Inflammatory macrophage (primary cell): Measurements from ENCODE around the gene TJP2.

Experiments
- DNase-seq, 2 donors: peaks; one replicate each; pipeline ENCODE4 v3.0.0-alpha.2; 2020 to 2022

TJP2 gene

DNA sequence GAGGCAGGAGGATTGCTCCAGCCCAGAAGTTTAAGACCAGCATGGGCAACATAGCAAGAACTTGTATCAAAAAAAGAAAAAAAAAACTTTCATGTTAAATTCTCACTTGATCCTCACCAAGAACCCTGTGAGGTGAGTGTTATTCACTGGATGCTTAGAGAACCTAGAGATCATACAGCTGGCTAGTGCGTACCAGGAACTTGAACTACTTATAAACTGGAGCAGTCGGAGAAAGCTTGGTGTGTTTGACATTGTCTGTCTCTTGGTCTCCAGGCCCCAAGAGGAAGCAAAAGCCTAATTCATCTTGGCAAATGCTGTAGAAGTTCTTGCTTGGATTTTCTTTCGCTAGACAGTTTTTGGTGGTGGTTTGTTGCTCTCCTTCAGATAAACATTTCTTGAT is 18.1 kb downstream of the TJP2 start:
- DNase-seq = no peak

DNA sequence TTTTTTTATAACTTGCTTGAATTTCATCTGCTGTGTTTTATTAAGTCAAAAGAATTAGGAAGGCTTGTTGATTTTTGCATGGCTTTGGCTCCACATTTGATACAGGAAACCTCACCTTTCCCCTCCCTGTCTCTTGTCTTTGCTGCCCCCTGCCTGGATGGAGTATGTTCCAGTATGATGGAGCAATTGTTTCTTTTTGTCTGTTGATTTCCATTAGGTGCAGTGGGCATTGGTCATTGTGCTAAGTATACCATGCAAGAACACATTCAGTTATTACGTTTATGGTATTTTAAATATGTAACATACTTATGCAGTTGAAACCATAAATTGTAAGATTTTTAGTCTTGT is 19.6 kb downstream of the TJP2 start:
- DNase-seq = no peak

DNA sequence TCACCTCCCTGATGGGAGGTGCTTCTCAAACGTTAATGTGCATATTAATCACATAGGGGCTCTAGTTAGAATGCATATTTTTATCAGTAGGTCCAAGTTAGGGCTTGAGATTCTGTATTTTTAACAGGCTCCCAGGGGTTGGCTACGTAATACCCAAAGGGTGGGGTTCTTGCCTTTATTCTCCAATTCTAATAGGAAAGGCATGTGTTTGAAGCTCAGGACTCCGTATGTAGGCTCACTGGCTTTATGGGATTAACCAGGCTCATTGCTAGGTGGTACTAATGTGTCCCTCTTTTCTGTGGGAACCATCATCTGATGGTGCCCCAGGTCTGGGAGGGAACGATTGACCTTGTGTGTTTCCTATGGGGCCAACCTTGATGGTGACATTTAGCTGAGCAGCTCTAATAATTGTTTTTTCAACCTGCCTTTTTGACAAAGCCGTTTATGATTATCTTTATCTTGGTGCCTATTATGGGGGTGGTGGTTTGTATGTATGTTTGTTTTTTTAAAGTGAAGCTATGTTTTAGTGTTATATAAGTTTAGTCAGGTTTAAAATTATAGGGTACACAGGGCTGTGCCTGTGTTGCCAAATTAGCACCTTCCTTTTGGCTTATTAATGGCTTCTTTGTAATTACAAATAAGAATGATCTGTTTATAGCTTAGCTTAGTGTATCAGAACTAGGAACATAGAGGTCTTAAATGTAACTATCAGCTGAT is 20.8 kb downstream of the TJP2 start:
- DNase-seq = no peak

DNA sequence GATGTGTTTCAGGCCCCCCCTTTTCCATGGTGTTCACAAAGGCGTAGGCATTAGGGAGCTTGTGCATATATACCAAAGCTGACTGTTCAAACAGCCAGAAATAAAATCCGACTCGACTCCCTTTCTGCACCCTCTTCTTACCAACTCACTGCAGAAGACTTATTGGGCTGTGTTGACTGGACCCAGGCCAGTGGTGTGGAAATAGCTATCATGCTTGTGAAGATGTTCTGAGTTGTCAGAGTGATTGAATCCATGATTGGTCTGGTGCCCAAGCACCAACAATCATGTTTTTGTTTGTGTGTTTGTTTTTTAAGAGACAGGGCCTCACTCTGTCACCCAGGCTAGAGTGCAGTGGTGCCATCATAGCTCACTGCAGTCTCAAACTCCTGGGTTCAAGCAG is 21.6 kb downstream of the TJP2 start:
- no peak for DNase-seq

DNA sequence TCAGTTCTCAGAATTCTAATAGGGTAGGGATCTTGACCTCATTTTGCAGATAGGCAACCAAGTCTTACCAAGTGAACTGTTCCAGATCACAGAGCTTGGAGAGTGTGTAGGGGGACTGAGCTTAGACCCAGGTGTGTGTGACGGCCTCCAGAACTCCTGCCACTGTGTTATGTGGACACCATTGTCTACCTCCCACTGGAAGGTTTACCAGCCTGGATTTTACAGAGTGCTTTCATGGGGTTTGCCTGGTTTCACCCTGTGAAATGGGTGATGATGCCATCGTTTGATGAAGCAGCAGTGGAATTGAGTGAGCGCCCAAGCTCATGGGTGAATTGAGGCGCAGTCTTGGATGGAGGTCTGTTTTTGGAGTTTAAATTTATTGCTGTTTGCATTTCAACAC is 23.6 kb downstream of the TJP2 start:
- DNase-seq = no peak

GRCh38 chr9:69198521-69199220 is 24.6 kb downstream of the TJP2 start:
- no peak for DNase-seq

DNA sequence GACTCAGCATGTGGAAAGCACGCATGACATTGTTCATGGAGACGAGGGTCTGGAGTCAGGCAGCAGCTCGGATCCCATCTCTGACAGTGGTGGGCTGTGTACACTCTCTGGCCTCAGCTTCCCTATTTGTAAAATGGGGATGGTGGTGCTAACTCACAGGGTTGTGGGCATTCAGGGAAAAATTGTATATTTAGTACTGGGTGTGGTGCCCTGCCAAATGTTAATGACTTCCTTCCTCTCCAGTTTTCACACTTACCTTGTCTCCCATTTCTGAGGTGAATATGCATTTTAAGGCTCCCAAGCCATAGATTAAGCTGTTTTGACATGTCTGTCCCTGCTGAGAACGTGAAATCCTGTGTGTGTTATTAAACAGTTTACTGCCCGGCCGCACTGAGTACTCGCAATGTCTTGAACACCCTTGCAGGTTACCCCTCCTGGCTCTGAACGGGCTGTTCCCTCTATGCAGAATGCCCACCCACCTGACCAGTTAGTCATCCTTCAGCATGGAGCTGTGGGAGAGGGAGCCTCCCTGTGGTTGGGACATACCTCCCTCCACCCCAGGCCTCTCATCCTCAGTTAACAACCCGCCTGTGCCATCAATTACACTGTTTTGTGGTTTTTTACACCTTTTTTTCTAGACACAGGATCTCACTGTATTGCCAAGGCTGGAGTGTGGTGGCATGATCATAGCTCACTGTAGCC is 25.8 kb downstream of the TJP2 start:
- DNase-seq = peak in 1 of 2 donors; percentile 54

- DNase-seq = no peak
Observed at GRCh38 chr9:69202556-69202955, 28.5 kb downstream of the TJP2 start.

DNA sequence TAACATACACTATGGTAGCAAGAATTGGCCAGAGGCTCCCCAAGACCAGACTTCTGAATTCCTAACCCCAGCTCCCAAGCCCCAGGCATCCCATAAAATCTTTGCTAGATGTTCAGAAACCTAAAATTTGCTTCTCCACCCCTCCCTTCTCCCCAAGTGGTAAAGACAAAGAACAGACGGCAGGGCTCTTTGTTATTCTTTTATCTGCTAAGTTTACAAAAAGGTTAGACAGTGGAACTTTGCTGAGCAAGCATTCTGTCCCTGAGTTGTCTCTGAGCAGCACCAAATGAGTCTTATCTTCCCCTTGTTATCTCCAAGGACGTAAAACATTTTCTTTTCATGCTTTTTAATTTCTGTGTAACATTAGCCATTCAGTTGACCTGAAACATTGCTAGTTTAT is 30.2 kb downstream of the TJP2 start:
- no peak for DNase-seq

- no peak for DNase-seq
Observed at GRCh38 chr9:69204849-69205248, 30.8 kb downstream of the TJP2 start.

- DNase-seq = no peak
Observed at GRCh38 chr9:69206047-69206446, 32.0 kb downstream of the TJP2 start.

- DNase-seq = no peak
Observed at GRCh38 chr9:69207503-69207902, 33.4 kb downstream of the TJP2 start.

DNA sequence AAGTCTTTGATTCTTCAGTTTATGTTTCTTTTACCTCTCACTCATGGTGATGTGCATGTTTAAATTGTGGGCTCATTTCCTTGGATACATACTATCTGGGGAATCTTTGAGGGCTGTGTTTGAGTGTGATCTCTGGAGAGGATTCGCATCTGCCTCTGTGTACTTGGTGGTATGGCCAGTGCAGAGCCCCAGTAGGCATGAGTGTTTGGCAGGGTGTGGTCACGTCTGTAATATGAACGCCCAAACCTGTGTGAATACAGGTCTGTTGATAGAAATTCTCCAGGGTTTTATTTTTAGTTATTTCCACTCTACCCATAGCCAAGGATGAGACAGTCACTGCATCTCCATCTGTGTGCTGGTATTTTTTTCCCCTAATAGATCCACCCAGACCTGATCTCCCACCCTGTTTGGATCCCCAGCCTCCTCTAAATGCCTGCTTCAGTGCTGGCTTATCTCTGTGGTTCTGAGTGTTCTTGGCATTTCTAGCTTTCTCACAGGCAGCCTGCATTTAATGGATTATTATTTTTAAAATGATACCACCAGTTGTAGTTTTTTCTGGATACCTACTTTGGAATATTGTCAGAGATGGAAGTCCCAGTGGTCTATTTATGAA is 37.5 kb downstream of the TJP2 start:
- DNase-seq = no peak

GRCh38 chr9:69213647-69214046 is 39.6 kb downstream of the TJP2 start:
- DNase-seq = no peak

GRCh38 chr9:69214939-69215338 is 40.9 kb downstream of the TJP2 start:
- DNase-seq = no peak

DNA sequence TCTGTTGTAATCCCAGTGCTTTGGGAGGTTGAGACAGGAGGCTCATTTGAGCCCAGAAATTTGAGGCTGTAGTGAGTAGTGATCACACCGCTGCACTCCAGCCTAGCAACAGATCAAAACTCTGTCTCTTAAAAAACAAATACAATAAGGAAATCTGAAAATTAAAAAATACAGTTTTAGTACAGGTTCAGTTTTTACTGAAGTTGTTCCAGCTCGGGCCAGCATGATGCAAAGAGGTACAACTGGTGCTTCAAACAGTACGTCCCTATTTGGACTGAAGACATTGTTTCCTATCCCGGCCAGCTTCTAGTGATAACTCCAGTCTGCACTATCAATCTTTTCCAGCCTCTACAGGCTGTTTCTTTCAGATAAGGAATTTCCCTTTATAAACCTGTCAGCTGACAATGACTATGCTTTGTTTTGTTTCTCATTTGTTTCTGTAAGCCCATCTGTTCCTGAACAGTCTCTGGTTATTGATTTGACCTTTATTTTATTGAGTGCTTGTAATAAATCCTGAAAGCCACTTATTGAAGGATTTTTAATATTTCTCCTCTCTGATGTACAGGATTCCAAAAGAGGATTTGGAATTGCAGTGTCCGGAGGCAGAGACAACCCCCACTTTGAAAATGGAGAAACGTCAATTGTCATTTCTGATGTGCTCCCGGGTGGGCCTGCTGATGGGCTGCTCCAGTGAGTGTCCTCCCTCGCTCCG is 41.9 kb downstream of the TJP2 start:
- DNase-seq = no peak

GRCh38 chr9:69218166-69218565 is 44.1 kb downstream of the TJP2 start:
- DNase-seq = no peak

DNA sequence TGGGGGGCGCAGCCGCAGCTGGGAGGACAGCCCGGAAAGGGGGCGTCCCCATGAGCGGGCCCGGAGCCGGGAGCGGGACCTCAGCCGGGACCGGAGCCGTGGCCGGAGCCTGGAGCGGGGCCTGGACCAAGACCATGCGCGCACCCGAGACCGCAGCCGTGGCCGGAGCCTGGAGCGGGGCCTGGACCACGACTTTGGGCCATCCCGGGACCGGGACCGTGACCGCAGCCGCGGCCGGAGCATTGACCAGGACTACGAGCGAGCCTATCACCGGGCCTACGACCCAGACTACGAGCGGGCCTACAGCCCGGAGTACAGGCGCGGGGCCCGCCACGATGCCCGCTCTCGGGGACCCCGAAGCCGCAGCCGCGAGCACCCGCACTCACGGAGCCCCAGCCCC is 47.0 kb downstream of the TJP2 start:
- DNase-seq = no peak

GRCh38 chr9:69222970-69223369 is 48.9 kb downstream of the TJP2 start:
- no peak for DNase-seq

GRCh38 chr9:69223605-69224004 is 49.5 kb downstream of the TJP2 start:
- DNase-seq = peak; percentile 4 to 24

- DNase-seq = no peak
Observed at GRCh38 chr9:69229367-69229766, 55.3 kb downstream of the TJP2 start.

DNA sequence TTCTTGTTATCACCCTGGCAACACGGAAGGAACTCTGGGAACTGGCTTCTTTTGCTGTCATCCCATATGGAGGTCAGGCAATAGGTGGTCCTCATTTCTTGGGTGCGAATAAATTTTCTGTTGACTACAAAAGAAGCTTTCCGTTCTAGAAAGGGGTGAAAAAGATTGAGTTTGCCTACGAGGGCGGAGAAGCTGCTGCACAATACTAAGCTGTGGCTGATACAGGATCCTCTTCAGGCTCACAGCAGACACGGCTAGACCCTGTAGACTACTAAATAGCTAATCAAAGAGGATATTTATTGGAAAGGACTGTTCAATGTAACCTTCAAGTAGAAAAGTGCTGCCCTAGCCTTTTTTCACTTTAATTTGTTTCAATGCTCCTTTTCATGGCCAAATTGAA is 58.1 kb downstream of the TJP2 start:
- DNase-seq = no peak

DNA sequence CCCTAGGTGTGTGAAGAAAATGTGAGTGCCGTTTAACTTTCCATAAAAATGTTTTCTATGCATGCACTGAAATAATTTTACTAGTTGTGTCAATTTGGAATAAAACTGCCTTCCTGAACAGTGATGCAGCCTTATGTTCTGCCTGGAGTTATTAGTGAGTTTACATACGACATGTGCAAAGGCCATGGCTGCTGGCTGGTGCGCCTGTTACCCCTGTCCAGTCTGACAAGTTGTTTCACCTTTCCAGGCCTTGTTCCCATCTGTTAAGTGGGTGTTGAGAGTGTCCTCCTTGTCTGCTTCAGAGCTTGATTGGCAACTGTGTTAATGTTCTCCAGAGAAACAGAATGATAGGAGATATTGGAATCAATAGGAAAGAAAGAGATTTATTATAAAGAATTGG is 60.6 kb downstream of the TJP2 start:
- DNase-seq = no peak
